ENCODE data around the gene CAMKMT.

The CAMKMT gene

DNA sequence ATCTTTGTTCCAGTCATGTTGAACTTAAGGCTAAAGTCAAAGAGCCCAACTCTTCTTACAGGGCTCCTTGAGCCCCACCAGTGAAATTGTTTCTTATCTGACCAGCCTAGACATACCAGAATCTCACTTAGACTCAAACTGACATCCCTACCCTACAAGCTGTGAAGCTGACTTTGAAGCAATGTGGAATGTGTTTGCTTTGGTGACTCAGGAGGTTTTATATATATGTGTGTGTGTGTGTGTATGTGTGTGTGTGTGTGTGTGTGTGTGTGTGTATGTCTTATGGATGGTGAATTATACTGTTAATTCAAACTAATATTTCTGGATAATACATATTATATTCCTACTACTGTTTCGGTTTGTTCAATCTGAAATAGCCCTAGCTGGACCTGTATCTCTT lies 67.3 kb downstream of the CAMKMT start:
- TF ChIP-seq, protein P1, sequence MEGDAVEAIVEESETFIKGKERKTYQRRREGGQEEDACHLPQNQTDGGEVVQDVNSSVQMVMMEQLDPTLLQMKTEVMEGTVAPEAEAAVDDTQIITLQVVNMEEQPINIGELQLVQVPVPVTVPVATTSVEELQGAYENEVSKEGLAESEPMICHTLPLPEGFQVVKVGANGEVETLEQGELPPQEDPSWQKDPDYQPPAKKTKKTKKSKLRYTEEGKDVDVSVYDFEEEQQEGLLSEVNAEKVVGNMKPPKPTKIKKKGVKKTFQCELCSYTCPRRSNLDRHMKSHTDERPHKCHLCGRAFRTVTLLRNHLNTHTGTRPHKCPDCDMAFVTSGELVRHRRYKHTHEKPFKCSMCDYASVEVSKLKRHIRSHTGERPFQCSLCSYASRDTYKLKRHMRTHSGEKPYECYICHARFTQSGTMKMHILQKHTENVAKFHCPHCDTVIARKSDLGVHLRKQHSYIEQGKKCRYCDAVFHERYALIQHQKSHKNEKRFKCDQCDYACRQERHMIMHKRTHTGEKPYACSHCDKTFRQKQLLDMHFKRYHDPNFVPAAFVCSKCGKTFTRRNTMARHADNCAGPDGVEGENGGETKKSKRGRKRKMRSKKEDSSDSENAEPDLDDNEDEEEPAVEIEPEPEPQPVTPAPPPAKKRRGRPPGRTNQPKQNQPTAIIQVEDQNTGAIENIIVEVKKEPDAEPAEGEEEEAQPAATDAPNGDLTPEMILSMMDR (IDR thresholded peaks at IDR 0.05; ENCODE audit: low read depth, low read length, missing control alignments): no peak
- H3K4me3 ChIP-seq (replicated peaks; ENCODE audit: low read depth, low read length): no peak overlapping the region
- DNase-seq (ENCODE audit: extremely low read depth, low read depth): no peak

DNA sequence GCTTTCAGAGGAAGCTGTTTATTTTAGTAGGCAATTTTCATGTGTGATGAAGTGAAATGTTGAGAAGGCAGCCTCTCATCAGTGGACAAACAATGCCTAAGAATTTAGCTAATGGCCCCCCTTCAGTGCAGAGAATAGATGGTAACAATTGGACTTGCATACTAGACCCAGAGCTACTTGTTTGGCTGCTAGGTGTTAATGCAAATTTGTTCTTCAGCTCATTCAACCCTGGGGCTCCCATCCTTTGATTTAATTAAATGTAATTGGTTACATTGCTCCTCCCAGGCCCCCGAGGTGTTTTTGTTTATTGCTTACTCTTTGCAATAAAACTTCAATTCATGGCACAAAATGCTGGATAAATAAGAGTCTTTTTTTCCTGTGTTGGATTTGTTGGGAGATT lies 68.6 kb downstream of the CAMKMT start:
- no peak overlapping the region for H3K4me3 ChIP-seq (replicated peaks; ENCODE audit: low read depth, low read length)
- TF ChIP-seq, protein P1 (IDR thresholded peaks at IDR 0.05; ENCODE audit: low read depth, low read length, missing control alignments): no peak
- no peak for DNase-seq (ENCODE audit: extremely low read depth, low read depth)

DNA sequence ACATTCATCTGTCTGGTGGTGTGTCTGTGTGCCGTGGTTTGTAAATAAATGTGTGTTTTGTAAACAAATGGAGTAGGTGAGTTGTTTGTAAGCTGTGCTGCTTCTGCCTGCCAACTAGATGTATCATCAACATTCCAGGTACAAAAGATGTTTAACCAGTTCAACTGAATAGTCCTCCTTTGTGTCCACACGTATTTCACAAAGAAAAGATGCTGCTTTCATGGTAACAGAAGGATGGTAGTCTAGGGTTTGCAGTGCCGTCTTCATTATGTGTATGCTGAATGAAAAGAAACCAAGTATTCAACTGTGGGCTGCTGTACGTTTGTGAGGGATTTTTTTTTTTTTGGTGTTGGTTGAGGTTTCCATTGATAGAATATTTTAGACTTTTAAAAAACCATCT lies 72.1 kb downstream of the CAMKMT start:
- H3K4me3 ChIP-seq (replicated peaks; ENCODE audit: low read depth, low read length): no peak overlapping the region
- no peak for DNase-seq (ENCODE audit: extremely low read depth, low read depth)
- TF ChIP-seq, protein P1 (IDR thresholded peaks at IDR 0.05; ENCODE audit: low read depth, low read length, missing control alignments): no peak

DNA sequence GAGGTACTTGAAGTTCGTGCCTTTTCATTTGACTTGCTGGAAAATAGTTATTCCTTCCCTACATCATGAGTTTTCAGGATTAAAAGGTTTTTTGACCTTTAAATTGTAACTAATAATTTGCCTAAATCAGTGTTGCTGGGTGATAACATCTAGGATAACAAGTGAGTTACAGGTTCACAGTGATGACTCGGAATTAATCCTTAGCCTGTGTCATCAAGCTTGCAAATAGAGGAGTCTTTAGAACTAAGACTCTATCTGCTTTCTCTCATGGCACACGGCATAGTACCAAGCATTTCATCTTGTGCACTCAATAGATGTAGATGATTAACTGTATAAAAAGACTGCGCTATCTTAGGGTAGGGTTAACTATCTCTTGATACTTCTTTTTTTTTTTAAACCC lies 79.5 kb downstream of the CAMKMT start:
- TF ChIP-seq, protein P1 (IDR thresholded peaks at IDR 0.05; ENCODE audit: low read depth, low read length, missing control alignments): no peak
- no peak for DNase-seq (ENCODE audit: extremely low read depth, low read depth)
- H3K4me3 ChIP-seq (replicated peaks; ENCODE audit: low read depth, low read length): no peak overlapping the region

DNA sequence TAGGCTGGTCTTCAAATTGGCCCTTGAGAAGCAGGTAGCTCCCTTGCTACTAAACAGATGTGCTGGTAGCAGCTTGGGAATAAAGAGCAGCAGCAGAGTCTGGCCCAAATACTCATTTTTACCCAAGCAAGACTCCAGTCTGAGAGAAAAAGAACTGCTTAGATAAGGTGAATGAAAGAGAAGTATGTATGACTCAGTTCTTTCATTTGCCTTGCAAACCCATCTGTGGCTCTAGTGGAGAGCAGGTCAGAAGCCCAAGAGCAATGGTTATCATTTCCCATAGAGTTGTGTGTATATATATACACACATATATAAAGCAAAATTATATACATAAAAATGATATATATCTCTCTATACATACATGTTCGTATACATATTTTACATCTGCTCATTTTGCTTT lies 80.3 kb downstream of the CAMKMT start:
- DNase-seq (ENCODE audit: extremely low read depth, low read depth): no peak
- H3K4me3 ChIP-seq (replicated peaks; ENCODE audit: low read depth, low read length): no peak overlapping the region
- TF ChIP-seq, protein P1 (IDR thresholded peaks at IDR 0.05; ENCODE audit: low read depth, low read length, missing control alignments): no peak

DNA sequence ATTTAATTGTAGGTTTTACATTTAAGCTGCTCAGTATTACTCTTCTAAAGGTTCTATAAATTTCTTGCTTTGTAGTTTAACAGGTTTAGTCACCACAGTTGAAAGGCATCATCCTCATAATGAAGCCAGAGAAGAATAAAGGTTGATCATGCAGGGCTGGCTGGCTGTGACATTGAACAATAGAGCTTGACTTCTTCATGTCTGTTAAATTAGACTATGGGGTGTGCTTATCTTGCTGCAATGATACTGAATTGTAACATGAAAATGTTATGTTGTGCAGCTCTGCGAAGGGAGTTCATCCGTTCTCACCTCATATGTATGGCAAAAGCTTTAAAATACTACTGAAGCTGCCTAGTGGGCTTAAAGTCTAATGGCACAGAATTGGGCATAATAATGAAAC lies 81.8 kb downstream of the CAMKMT start:
- DNase-seq (ENCODE audit: extremely low read depth, low read depth): no peak
- TF ChIP-seq, protein P1 (IDR thresholded peaks at IDR 0.05; ENCODE audit: low read depth, low read length, missing control alignments): no peak
- H3K4me3 ChIP-seq (replicated peaks; ENCODE audit: low read depth, low read length): no peak overlapping the region

DNA sequence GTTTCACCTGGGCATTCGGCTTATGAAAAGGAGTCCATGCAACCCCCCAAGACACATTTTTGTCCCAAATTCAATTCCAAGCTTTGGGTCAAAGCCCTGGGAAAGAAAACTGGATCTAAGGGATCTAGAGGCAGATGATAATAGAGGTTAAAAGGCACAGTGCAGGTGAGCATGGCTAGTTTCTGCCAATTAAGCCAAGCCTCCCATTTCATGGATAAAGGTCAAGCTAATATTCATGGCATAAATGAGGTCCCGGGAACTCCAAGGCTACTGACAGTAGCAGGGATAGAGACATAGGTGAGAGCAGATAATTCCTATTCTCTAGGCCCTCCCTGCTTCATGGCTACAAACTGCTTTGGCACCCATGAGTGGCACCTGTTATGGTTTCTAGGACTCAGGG lies 83.1 kb downstream of the CAMKMT start:
- TF ChIP-seq, protein P1 (IDR thresholded peaks at IDR 0.05; ENCODE audit: low read depth, low read length, missing control alignments): no peak
- no peak overlapping the region for H3K4me3 ChIP-seq (replicated peaks; ENCODE audit: low read depth, low read length)
- no peak for DNase-seq (ENCODE audit: extremely low read depth, low read depth)
